ENCODE measurements around the gene MAGI1.

Gene MAGI1

GRCh38 chr3:65787340-65787739 lies 251.4 kb downstream of the MAGI1 start:
- DNase-seq: no peak

- no peak for DNase-seq
Measured at GRCh38 chr3:65786890-65787289, 251.8 kb downstream of the MAGI1 start.

- no peak for DNase-seq
Measured at GRCh38 chr3:65785065-65785645, 253.6 kb downstream of the MAGI1 start.

GRCh38 chr3:65783117-65783516 lies 255.6 kb downstream of the MAGI1 start:
- no peak for DNase-seq

- no peak for DNase-seq
Measured at GRCh38 chr3:65781594-65781993, 257.1 kb downstream of the MAGI1 start.

GRCh38 chr3:65779390-65779789 lies 259.3 kb downstream of the MAGI1 start:
- DNase-seq: no peak

GRCh38 chr3:65778968-65779367 lies 259.8 kb downstream of the MAGI1 start:
- no peak for DNase-seq

GRCh38 chr3:65777050-65777449 lies 261.7 kb downstream of the MAGI1 start:
- DNase-seq: no peak

- no peak for DNase-seq
Measured at GRCh38 chr3:65776494-65776893, 262.2 kb downstream of the MAGI1 start.

- DNase-seq: no peak
Measured at GRCh38 chr3:65776081-65776480, 262.6 kb downstream of the MAGI1 start.

GRCh38 chr3:65772758-65773157 lies 266.0 kb downstream of the MAGI1 start:
- no peak for DNase-seq

GRCh38 chr3:65767551-65767950 lies 271.2 kb downstream of the MAGI1 start:
- no peak for DNase-seq

- DNase-seq: no peak
Measured at GRCh38 chr3:65762235-65762580, 276.5 kb downstream of the MAGI1 start.

GRCh38 chr3:65761446-65762234 lies 277.1 kb downstream of the MAGI1 start:
- DNase-seq: no peak

- DNase-seq: no peak
Measured at GRCh38 chr3:65758876-65759598, 279.7 kb downstream of the MAGI1 start.

- DNase-seq: no peak
Measured at GRCh38 chr3:65758438-65758837, 280.3 kb downstream of the MAGI1 start.

GRCh38 chr3:65752636-65753035 lies 286.1 kb downstream of the MAGI1 start:
- no peak for DNase-seq

GRCh38 chr3:65751123-65751700 lies 287.5 kb downstream of the MAGI1 start:
- no peak for DNase-seq

- DNase-seq: no peak
Measured at GRCh38 chr3:65749066-65749465, 289.7 kb downstream of the MAGI1 start.

- DNase-seq: no peak
Measured at GRCh38 chr3:65748326-65748725, 290.4 kb downstream of the MAGI1 start.

- no peak for DNase-seq
Measured at GRCh38 chr3:65746848-65747247, 291.9 kb downstream of the MAGI1 start.

- DNase-seq: no peak
Measured at GRCh38 chr3:65745306-65745705, 293.4 kb downstream of the MAGI1 start.

GRCh38 chr3:65742914-65743313 lies 295.8 kb downstream of the MAGI1 start:
- no peak for DNase-seq

GRCh38 chr3:65741540-65741939 lies 297.2 kb downstream of the MAGI1 start:
- DNase-seq: no peak

Data from stimulated activated CD4-positive, alpha-beta T cell treated with anti-CD3 and anti-CD28 coated beads, Interleukin-12 subunit alpha, Interleukin-12 subunit beta, amount 100 ng/mL, for 4 hours (primary cell).